ENCODE measurements around the gene PNMA5.

The PNMA5 gene

DNA sequence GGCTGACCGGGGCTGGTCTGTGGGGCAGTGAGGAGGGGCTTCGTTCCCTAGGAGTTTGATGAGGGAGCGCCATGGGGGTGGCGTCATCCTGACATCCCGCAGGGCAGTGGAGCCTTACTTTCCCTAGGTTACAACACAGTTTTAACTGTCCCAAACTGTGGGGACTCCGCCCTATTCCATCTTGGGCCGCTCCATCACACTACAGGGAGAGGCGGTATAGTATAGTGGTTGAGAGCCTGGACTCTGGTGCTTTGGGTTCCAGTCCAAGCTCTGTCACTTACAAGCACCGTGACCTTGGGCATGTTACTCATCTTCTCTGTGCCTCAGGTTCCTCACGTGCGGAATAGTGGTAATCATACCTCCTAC, 51.9 kb downstream of the PNMA5 start:
- peaks cover 4% of the 10 kb centered on the region for H3K4me1 Mint-ChIP-seq

DNA sequence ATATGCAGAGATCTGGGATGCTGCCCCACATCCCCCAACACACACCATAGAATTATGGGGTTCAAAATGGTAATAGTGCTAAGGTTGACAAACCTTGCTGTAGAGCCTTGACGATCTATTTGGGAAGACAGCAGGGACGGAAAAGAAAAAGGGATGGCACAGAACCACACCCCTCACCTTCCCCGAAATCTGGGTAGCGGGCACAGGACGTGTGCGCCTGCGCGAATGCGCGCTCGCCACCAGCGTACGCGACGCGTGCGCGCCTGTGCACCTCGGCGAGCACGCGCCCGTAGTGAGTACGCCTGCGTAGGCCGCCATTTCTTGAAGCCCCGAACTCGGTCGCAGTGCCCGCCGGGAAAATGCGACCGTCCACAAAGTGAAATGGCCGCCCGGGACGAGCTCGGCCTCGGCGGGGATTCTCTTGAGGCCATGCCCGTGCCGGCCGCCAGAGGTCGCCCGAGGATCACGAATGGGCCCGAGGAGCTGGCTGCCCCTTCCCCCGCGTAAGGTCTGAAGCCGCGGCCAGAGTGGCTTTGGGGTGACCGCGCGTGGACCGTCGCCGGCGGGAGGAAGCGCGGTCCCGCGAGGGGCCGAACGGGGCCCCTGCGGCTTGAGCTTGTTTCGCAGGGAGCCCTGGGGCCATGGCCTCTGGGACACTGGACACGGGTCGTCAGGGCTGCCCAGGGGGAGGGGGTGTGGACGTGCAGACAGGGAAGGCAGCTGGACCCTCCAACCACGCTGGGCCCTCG, 52.4 kb downstream of the PNMA5 start:
- Mint-ChIP-seq H3K9me3 (no peaks in the 10 kb centered on the region), H3K27me3 (no peaks in the 10 kb centered on the region), H3K36me3 (ENCODE audit: low read depth) (no peaks in the 10 kb centered on the region), H3K27ac (peak overlapping the region; percentile 80), H3K4me3 (peak overlapping the region; percentile 87), H3K4me1 (peaks cover 4% of the 10 kb centered on the region)
- ATAC-seq (peak; percentile 87), DNase-seq (peak; percentile 84)

More for the DNA sequence above, 51.9 kb downstream of the PNMA5 start:
- H3K9me3 Mint-ChIP-seq, result no peaks in the 10 kb centered on the region
- peak overlapping the region; percentile 87 for H3K4me3 Mint-ChIP-seq
- no peaks in the 10 kb centered on the region for H3K27me3 Mint-ChIP-seq
- ATAC-seq, result peak; percentile 5
- no peak for DNase-seq
- H3K27ac Mint-ChIP-seq, result peak overlapping the region; percentile 46
- H3K36me3 Mint-ChIP-seq (ENCODE audit: low read depth), result no peaks in the 10 kb centered on the region
